Stomach (tissue), 4 donors: ENCODE measurements around the gene UBE2Q2.

Experiments
- POLR2A ChIP-seq, 4 donors: fragments of 450-650 bp; IDR thresholded peaks; one replicate each; pipeline ENCODE4 v1.6.1; 2016; ENCODE audit warnings: antibody characterized with exemption in 4 of 4, control low read depth in 2 of 4, mild to moderate bottlenecking in 1 of 4, moderate library complexity in 1 of 4
- TF ChIP-seq, protein P1 (sequence below), 7 experiments: fragments of 450-650 bp in 4 of 7; fragments of 200-600 bp in 3 of 7; sonication (generic) in 3 of 7; IDR thresholded peaks; one replicate each; pipeline ENCODE4 v1.5.1; 2016 to 2019; ENCODE audit warnings: antibody characterized with exemption in 7 of 7, control low read depth in 2 of 7, mild to moderate bottlenecking in 1 of 7

DNA sequence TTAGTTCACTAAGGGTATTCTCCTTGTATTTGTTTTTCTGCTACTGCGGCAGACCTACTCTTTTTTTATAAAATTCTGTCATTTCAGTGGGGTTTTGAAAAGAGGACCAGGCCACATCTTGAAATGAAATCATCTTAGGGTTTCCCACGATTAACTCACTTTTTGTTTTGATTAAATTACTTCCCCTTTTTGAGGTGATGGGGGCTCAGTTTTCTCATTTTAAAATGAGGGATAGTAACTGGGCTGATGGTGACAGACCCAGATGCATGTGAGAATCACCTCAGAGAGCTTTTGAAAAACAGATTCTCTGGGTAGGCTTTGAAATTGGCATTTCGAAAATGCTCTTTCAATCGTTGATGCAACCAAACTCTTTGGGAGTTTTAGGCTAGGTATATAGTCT is 24.2 kb downstream of the UBE2Q2 start:
- TF ChIP-seq, protein P1, sequence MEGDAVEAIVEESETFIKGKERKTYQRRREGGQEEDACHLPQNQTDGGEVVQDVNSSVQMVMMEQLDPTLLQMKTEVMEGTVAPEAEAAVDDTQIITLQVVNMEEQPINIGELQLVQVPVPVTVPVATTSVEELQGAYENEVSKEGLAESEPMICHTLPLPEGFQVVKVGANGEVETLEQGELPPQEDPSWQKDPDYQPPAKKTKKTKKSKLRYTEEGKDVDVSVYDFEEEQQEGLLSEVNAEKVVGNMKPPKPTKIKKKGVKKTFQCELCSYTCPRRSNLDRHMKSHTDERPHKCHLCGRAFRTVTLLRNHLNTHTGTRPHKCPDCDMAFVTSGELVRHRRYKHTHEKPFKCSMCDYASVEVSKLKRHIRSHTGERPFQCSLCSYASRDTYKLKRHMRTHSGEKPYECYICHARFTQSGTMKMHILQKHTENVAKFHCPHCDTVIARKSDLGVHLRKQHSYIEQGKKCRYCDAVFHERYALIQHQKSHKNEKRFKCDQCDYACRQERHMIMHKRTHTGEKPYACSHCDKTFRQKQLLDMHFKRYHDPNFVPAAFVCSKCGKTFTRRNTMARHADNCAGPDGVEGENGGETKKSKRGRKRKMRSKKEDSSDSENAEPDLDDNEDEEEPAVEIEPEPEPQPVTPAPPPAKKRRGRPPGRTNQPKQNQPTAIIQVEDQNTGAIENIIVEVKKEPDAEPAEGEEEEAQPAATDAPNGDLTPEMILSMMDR (IDR thresholded peaks at IDR 0.05), result no peak
- TF ChIP-seq POLR2A (IDR thresholded peaks at IDR 0.05), result no peak
